ENCODE results near the gene CPEB3.
"Not testable (repeated sequence)": the region's sequence is repeated elsewhere in the genome, so short reads cannot be mapped to it uniquely, and the experiment has no call there.

Gene CPEB3

GRCh38 chr10:92208157-92208720 is 82.6 kb downstream of the CPEB3 start:
- DNase-seq = no peak

DNA sequence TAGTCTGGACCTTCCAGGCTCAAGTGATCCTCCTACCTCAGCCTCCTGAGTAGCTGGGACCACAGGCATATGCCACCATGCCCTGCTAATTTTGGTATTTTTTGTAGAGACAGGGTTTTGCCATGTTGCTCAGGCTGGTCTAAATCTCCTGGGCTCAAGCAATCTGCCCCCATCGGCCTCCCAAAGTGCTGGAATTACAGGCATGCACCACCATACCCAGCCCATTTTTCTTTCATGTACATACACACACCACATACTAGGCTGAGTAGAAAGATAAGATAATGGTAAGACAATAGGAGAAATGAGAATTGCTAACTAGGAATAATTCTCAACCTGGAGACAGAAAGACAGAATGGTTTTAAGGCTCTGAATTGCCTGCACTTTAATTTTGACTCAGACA is 83.8 kb downstream of the CPEB3 start:
- DNase-seq = no peak

DNA sequence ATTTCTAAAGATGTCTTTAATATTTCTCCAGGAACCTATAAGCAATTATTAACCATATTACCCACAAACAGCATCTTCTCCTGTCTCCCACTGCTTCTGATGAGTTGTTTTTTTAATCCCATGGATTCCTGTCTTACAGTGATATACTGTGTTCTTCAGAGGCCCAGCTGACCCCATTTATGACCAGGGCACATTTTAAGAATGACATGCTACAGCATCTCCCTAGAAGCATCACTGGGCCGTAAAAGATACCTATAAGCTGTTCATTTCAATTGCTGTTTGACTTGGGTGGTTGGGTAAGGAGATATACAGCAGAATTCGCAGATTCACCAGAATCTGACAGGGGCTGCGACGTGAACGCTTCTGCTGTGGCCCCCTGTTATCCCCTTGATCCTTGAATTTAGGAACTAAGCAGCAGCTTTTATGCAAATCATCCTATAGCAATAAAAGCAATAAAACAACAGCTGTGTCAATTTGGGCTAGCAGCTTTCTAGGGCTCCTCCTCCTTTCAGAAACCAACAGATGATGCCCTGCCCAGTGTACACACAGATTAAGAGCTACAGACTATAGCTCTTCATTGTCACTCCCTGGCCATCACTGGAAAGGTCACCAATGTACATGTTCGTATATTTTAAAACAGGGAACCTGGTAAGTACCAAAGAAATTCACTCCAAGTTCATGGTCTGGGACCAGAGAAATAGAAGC is 86.8 kb downstream of the CPEB3 start:
- no peak for DNase-seq

- DNase-seq = no peak
Measured at GRCh38 chr10:92202536-92202935, 88.3 kb downstream of the CPEB3 start.

DNA sequence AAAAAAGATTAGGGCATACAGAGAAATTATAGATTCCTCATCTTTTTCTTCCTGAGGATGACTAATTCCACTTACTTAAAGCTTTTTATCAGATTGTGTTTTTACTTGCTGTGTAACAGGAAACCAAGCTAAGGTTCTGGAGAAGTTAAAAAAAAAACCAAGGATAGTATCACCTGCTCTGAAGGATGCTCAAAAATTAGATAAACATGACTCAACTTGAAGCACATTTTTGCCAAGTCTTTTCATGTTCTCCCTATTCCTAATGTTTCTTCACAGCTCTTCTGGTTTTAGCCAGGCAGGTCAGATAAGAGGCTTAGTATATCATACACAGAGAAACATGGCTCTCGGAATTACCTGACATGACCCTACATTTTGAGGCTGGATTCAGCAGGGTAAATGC is 90.3 kb downstream of the CPEB3 start:
- no peak for DNase-seq

DNA sequence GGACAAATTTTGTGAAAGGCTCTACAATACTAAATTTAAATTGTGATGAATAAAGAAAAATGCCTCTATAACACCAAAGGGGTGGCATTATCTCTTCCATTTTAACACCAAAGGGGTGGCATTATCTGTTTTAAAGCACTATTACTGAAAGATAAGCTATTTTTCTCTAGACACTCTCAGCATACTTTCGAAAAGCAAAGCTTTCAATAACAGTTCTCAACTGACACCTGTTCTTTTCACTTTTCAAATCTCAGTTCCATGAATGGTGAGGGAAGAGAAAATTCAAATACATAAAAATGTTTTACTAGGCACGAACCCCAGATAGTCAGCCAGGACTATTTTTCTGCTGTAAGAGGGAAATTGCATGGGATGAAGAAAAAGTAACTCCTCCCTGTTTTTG is 103.8 kb downstream of the CPEB3 start:
- DNase-seq = no peak

GRCh38 chr10:92184977-92185376 is 105.9 kb downstream of the CPEB3 start:
- no peak for DNase-seq

DNA sequence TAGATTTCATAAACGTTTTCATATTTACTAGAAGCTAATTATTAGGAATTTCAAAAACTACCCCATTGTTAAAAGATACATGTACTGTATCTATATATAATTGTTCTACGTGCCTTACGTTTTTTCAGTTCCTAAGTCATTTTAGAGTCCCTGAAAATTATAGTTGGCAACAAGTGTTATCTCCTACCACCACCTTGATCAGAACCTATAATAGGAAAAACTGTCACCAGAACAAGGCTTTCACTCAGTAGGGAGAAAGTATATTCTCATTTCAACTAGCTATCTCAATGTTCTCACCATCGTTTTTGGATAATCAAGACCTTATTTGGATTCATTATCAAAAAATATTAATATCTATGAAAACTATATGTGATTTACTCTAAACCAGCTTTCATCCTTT is 107.7 kb downstream of the CPEB3 start:
- no peak for DNase-seq

DNA sequence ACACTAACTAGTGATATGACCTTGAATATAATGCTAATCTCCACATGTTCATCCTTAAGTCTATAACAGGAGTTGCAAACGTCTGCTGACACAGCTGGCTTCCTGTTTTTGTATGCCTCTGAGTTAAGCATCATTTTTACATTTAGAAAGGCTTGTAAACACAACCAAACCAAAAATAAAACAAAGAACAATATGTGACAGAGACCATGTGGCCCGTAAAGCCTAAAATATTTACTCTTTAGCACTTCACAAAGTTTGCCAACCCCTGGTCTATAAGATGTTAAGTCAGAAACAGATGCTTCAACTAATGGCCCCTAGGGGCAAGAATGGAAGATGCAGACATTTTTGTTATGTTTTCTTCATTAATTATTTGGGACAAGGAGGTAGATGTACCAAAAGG is 109.3 kb downstream of the CPEB3 start:
- peak in 1 of 2 donors; percentile 2 for DNase-seq

DNA sequence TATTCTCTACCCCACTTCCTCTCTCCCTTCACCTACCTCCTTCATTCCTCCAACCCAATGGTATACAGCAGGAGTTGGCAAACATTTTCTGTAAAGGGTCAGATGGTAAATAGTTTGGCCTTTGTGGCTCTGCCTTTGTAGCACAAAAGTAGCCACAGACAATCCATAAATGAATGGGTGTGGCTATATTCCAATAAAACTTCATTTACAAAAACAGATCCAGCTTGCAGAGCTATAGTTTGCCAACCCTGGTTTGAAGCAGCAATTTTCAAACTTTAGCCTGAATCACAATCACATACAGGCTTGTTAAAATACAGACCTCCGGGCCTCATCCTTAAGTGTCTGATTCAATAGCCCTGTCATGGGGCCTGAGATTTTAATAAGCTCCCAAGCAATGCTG is 110.5 kb downstream of the CPEB3 start:
- DNase-seq = no peak

GRCh38 chr10:92177546-92177945 is 113.3 kb downstream of the CPEB3 start:
- DNase-seq = no peak

DNA sequence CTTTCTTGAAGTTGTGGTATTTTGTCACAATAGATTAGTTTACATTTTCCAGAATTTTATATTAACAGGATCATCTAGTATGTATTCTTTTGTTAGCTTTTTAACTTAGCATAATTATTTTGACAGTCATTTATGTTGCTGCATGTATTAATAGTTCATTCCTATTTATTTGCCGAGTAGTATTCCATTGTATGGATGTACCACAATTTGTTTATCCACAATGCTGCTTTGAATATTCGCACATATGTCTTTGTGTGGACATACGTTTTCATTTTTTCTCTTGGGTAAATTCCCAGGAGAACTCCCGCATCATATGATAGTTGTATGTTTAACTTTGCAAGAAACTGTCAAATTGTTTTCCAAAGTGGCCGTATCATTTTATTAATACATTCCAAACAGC is 115.7 kb downstream of the CPEB3 start:
- DNase-seq = no peak

DNA sequence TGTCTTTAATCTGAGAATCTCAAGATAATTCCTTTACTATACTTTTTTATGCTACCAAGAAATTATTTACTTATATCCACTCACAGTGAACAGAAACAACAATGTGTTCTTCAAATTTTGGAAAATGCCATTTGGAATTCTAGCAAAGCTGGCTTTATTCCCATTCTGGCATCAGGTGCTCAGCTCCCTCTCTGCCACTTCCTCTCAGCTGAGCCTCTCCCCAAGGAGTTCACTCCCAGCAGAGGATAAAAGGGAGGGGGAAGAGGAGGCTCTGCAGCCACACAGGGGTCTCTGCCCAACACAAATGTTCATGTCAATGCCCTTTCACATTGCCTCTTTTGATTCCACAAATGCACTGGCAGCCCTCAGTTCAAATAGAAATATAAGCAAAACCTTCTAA is 116.9 kb downstream of the CPEB3 start:
- no peak for DNase-seq

- DNase-seq = no peak
Measured at GRCh38 chr10:92164036-92164696, 126.7 kb downstream of the CPEB3 start.

- no peak for DNase-seq
Measured at GRCh38 chr10:92162541-92162940, 128.3 kb downstream of the CPEB3 start.

DNA sequence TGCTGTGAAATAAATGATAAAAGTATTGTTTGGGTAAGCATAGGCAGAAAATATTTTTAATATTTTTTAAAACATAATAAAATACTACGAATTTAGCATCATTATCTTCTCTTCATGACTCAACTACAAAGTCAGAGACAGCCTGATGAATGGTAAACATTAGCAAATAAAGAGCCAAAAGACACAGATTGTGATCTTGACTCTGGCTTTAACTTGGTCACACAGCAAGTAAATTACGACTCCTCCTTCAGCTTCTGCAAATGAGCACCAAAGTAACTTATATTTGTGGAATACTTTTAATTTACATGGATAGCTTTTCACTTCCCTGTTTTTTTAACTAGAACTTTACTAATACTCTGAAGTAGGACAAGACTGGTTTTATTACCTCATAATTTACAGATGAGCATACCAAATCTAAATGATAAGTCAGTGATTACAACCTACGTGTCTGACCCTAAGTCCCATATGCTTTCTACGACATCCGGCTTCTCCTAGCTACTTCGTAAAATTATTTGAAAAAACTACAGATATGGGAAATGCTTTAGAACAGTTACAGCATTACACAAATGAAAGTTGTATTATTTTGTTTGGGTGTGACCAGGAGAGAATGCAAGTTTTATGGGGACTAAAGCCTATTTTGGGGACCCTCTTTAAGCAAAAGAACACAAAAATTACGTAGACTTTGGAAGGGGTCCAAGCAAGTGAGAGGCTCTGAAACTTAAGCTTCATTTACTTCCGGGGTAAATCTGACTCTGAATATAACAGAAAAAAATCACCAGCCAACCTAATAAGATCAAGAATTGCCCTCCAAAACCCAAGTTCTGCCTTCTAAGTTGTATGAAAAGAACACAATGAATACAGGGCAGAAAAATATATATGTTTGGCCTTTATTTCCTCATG is 133.8 kb downstream of the CPEB3 start:
- no peak for DNase-seq

DNA sequence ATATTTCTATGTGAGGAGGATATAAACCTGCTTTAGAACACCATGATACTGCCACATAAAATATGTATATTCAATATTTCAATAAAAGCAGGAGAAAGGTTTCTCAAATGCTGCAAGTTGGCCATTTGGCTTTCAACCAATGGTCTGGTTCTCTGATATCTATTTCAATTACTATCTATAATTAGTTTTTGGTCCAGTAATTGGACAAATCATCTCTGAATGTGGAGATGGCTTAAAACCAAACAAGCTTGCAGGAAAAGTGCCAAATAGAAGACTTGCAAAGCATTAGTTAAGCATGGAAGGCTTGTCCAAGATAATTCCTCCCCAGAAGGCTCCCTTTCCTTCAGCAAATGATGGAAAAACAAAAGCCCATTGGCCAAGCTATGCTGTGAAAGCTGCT is 140.1 kb downstream of the CPEB3 start:
- no peak for DNase-seq

DNA sequence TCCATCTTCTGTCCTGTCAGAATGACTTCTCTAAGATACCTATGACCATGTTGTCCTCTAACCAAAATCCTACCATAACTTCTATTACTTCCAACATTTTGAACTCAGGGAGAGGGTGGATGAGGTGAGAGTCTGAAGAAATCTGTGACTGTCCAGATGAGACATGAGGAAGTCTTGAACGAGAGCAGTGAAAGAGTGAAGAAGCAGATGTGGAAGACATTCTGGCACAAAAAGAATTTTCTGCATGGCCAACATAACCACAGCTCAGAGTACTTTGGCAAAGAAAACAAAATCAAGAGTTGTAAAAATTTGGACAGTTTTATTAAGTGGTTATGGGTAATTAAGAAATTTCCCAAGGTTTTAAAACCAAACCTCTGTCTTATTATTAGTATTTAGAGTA is 141.6 kb downstream of the CPEB3 start:
- DNase-seq = no peak

DNA sequence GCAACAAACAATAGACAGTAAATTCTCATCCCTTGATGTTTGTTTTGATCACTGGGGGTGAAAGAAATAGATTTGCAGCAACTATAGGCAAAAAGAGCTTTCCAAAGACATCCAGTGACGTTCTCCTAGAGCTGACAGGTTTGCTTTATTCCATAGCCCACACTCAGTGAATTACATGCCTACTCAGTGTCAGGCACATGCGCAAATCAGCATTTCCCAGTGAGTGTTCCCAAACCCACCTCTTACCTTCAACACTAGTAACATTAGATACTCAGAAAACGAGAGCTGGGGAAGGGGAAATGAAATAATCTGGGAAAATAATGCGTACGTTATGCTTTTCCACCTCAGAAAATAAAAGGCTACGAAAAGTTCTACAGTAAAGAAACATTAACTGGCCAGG is 144.1 kb downstream of the CPEB3 start:
- DNase-seq = no peak

DNA sequence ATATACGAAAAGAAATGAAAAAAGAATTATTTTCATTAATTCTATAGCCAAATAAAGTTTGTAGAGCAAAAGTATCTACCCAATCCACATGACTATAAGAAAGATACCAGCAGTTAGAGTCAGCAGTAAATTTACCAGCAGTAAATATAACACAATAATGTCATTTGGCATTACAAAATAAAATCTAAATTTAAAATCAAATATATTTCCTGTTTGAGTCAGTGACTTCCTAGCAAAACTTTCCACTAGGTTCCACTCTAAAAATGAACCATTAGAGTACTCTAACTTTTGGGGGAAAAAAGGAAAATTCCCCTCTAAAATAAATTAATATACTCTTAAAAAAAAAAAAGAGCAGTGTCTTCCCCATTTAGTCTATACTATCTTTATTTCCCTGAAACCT is 144.8 kb downstream of the CPEB3 start:
- DNase-seq = no peak

DNA sequence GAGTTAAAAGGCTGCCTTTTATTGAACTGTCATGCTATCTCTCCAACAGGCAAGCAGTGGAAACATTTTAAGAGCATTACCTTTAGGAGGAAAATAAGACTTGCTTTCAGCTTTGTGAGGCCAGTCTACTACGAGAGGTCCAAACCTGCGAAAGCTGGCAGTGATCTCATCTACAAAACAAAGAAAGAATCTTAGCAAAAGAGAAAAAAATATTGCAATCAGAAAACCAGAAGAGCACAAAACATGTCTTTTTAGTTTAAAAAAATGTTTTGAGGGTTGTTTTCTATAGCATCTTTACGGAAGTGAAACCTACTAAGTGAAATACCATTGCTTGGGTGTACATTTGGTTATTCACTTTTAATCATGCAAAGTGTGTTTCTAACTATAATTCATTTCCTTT is 147.9 kb downstream of the CPEB3 start:
- DNase-seq = no peak

DNA sequence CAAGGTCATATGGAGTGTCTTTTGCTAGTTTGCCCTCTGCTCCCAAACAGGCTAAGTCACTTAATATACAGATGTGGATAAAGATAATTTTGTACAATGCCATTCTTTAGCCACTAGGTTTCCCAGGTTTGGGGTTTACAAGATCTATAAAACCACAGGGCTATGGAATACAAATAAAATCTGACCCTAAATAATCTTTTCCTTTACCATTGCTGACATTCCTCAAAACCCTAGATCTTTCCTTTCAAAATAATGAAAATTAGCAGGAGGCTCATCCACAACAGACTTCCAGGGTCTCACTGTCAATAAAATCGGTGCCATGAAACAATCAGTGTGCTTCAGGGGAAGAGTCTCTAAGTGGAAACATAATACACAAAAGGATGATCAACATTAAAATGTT is 148.4 kb downstream of the CPEB3 start:
- DNase-seq = no peak

- DNase-seq = not testable (repeated sequence)
Measured at GRCh38 chr10:92141147-92141546, 149.7 kb downstream of the CPEB3 start.

GRCh38 chr10:92134049-92134448 is 156.8 kb downstream of the CPEB3 start:
- DNase-seq = not testable (repeated sequence)

Measured in CD4-positive, alpha-beta T cell treated with Interferon alpha-2 for 1 hour (primary cell).